Endothelial cell of umbilical vein (primary cell): ENCODE data around the gene CLSTN2. TPM values are rescaled to one million over a fixed set of nuclear protein-coding genes. Genes with fewer than 3 reads are reported as not detected.

ENCODE experiments used
- BruUV-seq: library from RNA; stranded (reverse); fragments of 400-500 nt; replicated peaks from 2 replicates; lab custom pipeline; 2021; lab: Mats Ljungman, UMichigan
- CTCF ChIA-PET: fragments of 300-600, 350-600 bp; sonication (Branson Sonifier 250); formaldehyde crosslinking; loops from one replicate; lab custom pipeline; 2021; ENCODE audit warnings: antibody characterized with exemption, inconsistent platforms; lab: Charles Lee
- POLR2A ChIA-PET: fragments of 300-600, 350-600 bp; sonication (Branson Sonifier 250); formaldehyde crosslinking; loops from one replicate; lab custom pipeline; 2021; ENCODE audit warnings: antibody characterized with exemption, inconsistent platforms; lab: Charles Lee
- DNase-seq: peaks from one replicate; pipeline ENCODE4 v3.0.0-alpha.2; 2011; ENCODE audit warnings: low read depth, low spot score
- FAIRE-seq: peaks from 2 replicates; lab custom pipeline; 2011; peaks lifted over from hg19 to GRCh38; lab: Jason Lieb, UNC
- H2AFZ ChIP-seq: 2 replicates; pipeline ENCODE4 v1.6.0; 2012; ENCODE audit warnings: low read depth, low read length, control low read depth, inconsistent platforms
- H3K27ac ChIP-seq: 2 replicates; pipeline ENCODE4 v1.5.1; 2011; ENCODE audit warnings: low read depth, mild to moderate bottlenecking, control low read depth, low read length, moderate library complexity; ENCODE audit not compliant: insufficient read depth
- H3K27me3 ChIP-seq, 2 experiments: 2 replicates each; pipeline versions ENCODE4 v1.6.0 to v1.6.1; 2011; ENCODE audit warnings: low read length in 2 of 2, mixed read lengths in 1 of 2; ENCODE audit not compliant: control insufficient read depth in 2 of 2, insufficient read depth in 2 of 2
- H3K36me3 ChIP-seq, 2 experiments: 2 replicates in 1 of 2; 3 replicates in 1 of 2; pipeline ENCODE4 v1.5.1; 2011; ENCODE audit warnings: low read length in 2 of 2, mild to moderate bottlenecking in 1 of 2, moderate library complexity in 1 of 2; ENCODE audit not compliant: control insufficient read depth in 2 of 2, insufficient read depth in 2 of 2; ENCODE audit errors: extremely low read depth in 1 of 2
- H3K4me1 ChIP-seq: 3 replicates; pipeline ENCODE4 v1.5.1; 2011; ENCODE audit warnings: mild to moderate bottlenecking, low read length; ENCODE audit not compliant: control insufficient read depth, insufficient read depth; ENCODE audit errors: extremely low read depth
- H3K4me2 ChIP-seq: 2 replicates; pipeline ENCODE4 v1.6.1; 2011; ENCODE audit warnings: low read length, control low read depth, mixed read lengths; ENCODE audit not compliant: insufficient read depth
- H3K4me3 ChIP-seq, 3 experiments: fragments of 200-600 bp in 1 of 3; sonication (generic), shearing (Covaris generic) in 1 of 3; replicated peaks in 1 of 3; 2 replicates each; pipeline ENCODE4 v1.5.1; 2011 to 2016; ENCODE audit warnings: control low read depth in 3 of 3, low read length in 3 of 3, mild to moderate bottlenecking in 2 of 3, inconsistent platforms in 1 of 3, low read depth in 1 of 3, moderate library complexity in 1 of 3; ENCODE audit not compliant: insufficient read depth in 1 of 3
- H3K79me2 ChIP-seq: 2 replicates; pipeline ENCODE4 v1.6.0; 2012; ENCODE audit warnings: low read length, inconsistent platforms; ENCODE audit not compliant: control insufficient read depth, insufficient read depth
- H3K9ac ChIP-seq: replicated peaks from 2 replicates; pipeline ENCODE3; 2011; ENCODE audit warnings: low read length, control low read depth; ENCODE audit not compliant: insufficient read depth; ENCODE audit errors: extremely low read depth
- H3K9me1 ChIP-seq: replicated peaks from 3 replicates; pipeline ENCODE4 v1.6.0; 2011; ENCODE audit warnings: mild to moderate bottlenecking, low read length; ENCODE audit not compliant: control insufficient read depth, insufficient read depth; ENCODE audit errors: extremely low read depth
- H3K9me3 ChIP-seq: replicated peaks from 2 replicates; pipeline ENCODE4 v1.5.1; 2012; ENCODE audit warnings: low read length, inconsistent platforms; ENCODE audit not compliant: control insufficient read depth, insufficient read depth
- H4K20me1 ChIP-seq: replicated peaks from 2 replicates; pipeline ENCODE3; 2011; ENCODE audit warnings: mild to moderate bottlenecking, low read length; ENCODE audit not compliant: control insufficient read depth, insufficient read depth; ENCODE audit errors: extremely low read depth
- EZH2 ChIP-seq: IDR thresholded peaks from 2 replicates; pipeline ENCODE4 v1.6.1; 2012; ENCODE audit warnings: borderline replicate concordance, low read depth, mild to moderate bottlenecking, moderate library complexity, low read length, inconsistent platforms; ENCODE audit not compliant: severe bottlenecking
- FOS ChIP-seq: IDR thresholded peaks from 2 replicates; pipeline ENCODE4 v1.6.1; 2011; ENCODE audit warnings: mild to moderate bottlenecking, low read length, moderate library complexity, borderline replicate concordance; ENCODE audit not compliant: insufficient read depth
- GATA2 ChIP-seq: IDR thresholded peaks from 2 replicates; pipeline ENCODE4 v1.7.0; 2011; ENCODE audit warnings: low read depth, mild to moderate bottlenecking, moderate library complexity, mixed read lengths, low read length; ENCODE audit not compliant: insufficient read length, insufficient read depth
- JUN ChIP-seq: IDR thresholded peaks from 2 replicates; pipeline ENCODE4 v1.6.1; 2011; ENCODE audit warnings: borderline replicate concordance, low read depth; ENCODE audit not compliant: insufficient read length, insufficient read depth
- MYC ChIP-seq: IDR thresholded peaks from one replicate; pipeline ENCODE4 v1.6.1; 2011; ENCODE audit warnings: mild to moderate bottlenecking, low read depth, low read length
- POLR2A ChIP-seq: IDR thresholded peaks from 2 replicates; pipeline ENCODE4 v1.6.1; 2012; ENCODE audit warnings: low read depth, mild to moderate bottlenecking, control low read depth, low read length
- POLR2AphosphoS5 ChIP-seq: IDR thresholded peaks from 2 replicates; pipeline ENCODE4 v1.6.1; 2012; ENCODE audit warnings: low read depth, mild to moderate bottlenecking, control low read depth, low read length, moderate library complexity; ENCODE audit not compliant: insufficient read depth
- dilution Hi-C: fragments of 300-500 bp; cut with MboI; formaldehyde crosslinking; loops from one replicate; pipeline ENCODE4 v1.15.0; 2019; ENCODE audit warnings: low sequenced_read_pairs; ENCODE audit not compliant: extremely low pct_ligation_motif_present
- intact Hi-C: fragments of 100-400 bp; cut with micrococcal nuclease; formaldehyde crosslinking; loops from one replicate; pipeline ENCODE4 v1.10.0; 2022
- polyA plus RNA-seq, 4 experiments: library from polyadenylated mRNA; depleted of rRNA in 3 of 4; stranded (reverse) in 3 of 4; unstranded in 1 of 4; fragments of >200 nt; gene quantifications; 2 replicates each; pipeline versions ENCODE4 v1.2.1 to v1.2.3, GENCODE V29; 2011 to 2012; ENCODE audit warnings: missing spikeins in 1 of 4
- total RNA-seq: library from RNA; stranded (reverse); gene quantifications from 2 replicates; pipeline ENCODE4 v1.2.3, GENCODE V29; 2021
- TF ChIP-seq, protein P1 (sequence below), 2 donors: IDR thresholded peaks; 1 replicate in 1 of 2; 2 replicates in 1 of 2; pipeline ENCODE4 v1.5.1; 2011; ENCODE audit warnings: low read length in 2 of 2, mild to moderate bottlenecking in 2 of 2, moderate library complexity in 2 of 2, control low read depth in 1 of 2, inconsistent platforms in 1 of 2, low read depth in 1 of 2; ENCODE audit not compliant: insufficient read depth in 1 of 2; ENCODE audit errors: extremely low read depth in 1 of 2
- TF ChIP-seq, protein P2 (sequence below): IDR thresholded peaks from 2 replicates; pipeline ENCODE4 v1.6.1; 2011; ENCODE audit not compliant: insufficient read depth, insufficient read length

CLSTN2 gene
- total and polyA plus RNA-seq, 2 donors (not counting 3 experiments of a cell fraction or from before 2014, with no cell fraction given), result 0.26 to 0.38 TPM

DNA sequence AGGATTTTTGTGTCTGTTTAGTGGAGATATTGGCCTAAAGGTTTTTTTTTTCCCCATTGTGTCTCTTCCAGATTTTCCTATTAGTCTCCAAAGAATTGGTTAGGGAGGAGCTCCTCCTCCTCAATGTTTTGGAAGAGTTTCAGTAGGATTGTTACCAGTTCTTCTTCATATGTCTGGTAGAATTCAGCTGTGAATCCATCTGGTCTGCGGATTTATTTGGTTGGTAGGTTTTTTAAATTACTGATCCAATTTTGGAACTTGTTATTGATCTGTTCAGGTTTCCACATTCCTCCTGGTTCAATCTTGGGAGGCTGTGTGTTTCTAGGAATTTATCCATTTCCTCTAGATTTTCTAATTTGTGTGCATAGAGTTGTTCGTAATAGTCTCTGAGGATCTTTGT is 222.2 kb downstream of the CLSTN2 start:
- Histone ChIP-seq H3K9ac (no peak overlapping the region), H3K9me3 (no peaks in the 10 kb centered on the region), H3K4me1 (no peaks in the 10 kb centered on the region), H4K20me1 (no peaks in the 10 kb centered on the region), H3K27me3 (no peaks in the 10 kb centered on the region), H3K27ac (no peak overlapping the region), H3K4me2 (no peak overlapping the region), H2AFZ (no peak overlapping the region), H3K36me3 (no peaks in the 10 kb centered on the region), H3K9me1 (no peaks in the 10 kb centered on the region), H3K4me3 (no peak overlapping the region), H3K79me2 (no peaks in the 10 kb centered on the region)
- dilution Hi-C loops (no loop called here), intact Hi-C loops (no loop called here)
- no peak for FAIRE-seq
- DNase-seq, result no peak
- CTCF ChIA-PET, result no interaction called here
- POLR2A ChIA-PET, result no interaction called here
- TF ChIP-seq FOS, result no peak
- TF ChIP-seq EZH2, result no peak
- TF ChIP-seq, protein P1, sequence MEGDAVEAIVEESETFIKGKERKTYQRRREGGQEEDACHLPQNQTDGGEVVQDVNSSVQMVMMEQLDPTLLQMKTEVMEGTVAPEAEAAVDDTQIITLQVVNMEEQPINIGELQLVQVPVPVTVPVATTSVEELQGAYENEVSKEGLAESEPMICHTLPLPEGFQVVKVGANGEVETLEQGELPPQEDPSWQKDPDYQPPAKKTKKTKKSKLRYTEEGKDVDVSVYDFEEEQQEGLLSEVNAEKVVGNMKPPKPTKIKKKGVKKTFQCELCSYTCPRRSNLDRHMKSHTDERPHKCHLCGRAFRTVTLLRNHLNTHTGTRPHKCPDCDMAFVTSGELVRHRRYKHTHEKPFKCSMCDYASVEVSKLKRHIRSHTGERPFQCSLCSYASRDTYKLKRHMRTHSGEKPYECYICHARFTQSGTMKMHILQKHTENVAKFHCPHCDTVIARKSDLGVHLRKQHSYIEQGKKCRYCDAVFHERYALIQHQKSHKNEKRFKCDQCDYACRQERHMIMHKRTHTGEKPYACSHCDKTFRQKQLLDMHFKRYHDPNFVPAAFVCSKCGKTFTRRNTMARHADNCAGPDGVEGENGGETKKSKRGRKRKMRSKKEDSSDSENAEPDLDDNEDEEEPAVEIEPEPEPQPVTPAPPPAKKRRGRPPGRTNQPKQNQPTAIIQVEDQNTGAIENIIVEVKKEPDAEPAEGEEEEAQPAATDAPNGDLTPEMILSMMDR (IDR thresholded peaks at IDR 0.05; ENCODE audit: extremely low read depth in 1 of 2, insufficient read depth in 1 of 2, low read depth in 1 of 2, low read length in 2 of 2), result no peak
- TF ChIP-seq POLR2AphosphoS5, result no peak
- no peak for TF ChIP-seq JUN
- no peak for TF ChIP-seq POLR2A
- no TSS peak for BruUV-seq

DNA sequence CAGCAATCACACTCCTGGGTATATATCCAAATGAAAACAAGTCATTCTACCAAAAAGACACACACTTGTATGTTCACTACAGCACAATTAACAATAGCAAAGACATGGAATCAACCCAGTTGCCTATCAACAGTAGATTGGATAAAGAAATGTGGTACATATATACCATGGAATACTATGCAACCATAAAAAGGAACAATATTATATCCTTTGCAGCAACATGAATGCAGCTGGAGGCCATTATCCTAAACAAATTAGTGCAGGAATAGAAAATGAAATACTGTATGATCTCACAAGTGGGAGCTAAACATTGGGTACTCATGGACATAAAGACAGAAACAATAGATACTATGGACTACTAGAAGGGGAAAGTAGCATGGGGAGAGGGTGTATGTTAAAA is 224.7 kb downstream of the CLSTN2 start:
- Histone ChIP-seq H3K4me2 (no peak overlapping the region), H3K9me1 (no peaks in the 10 kb centered on the region), H3K9me3 (no peaks in the 10 kb centered on the region), H3K27ac (no peak overlapping the region), H3K27me3 (no peaks in the 10 kb centered on the region), H3K9ac (no peak overlapping the region), H3K4me3 (no peak overlapping the region), H2AFZ (no peak overlapping the region), H3K79me2 (no peaks in the 10 kb centered on the region), H3K36me3 (no peaks in the 10 kb centered on the region), H3K4me1 (no peaks in the 10 kb centered on the region), H4K20me1 (no peaks in the 10 kb centered on the region)
- no TSS peak for BruUV-seq
- CTCF ChIA-PET, result no interaction called here
- no peak for FAIRE-seq
- intact Hi-C loops, result no loop called here
- TF ChIP-seq EZH2 (no peak), POLR2A (no peak), GATA2 (no peak), JUN (no peak), FOS (no peak), MYC (no peak), POLR2AphosphoS5 (no peak)
- TF ChIP-seq, protein P2, sequence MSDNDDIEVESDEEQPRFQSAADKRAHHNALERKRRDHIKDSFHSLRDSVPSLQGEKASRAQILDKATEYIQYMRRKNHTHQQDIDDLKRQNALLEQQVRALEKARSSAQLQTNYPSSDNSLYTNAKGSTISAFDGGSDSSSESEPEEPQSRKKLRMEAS, result no peak
- TF ChIP-seq, protein P1 (IDR thresholded peaks at IDR 0.05; ENCODE audit: extremely low read depth in 1 of 2, insufficient read depth in 1 of 2, low read depth in 1 of 2, low read length in 2 of 2), result no peak
- dilution Hi-C loops, result no loop called here
- POLR2A ChIA-PET, result no interaction called here
- no peak for DNase-seq
